ENCODE data around the gene TCF25.

DNA sequence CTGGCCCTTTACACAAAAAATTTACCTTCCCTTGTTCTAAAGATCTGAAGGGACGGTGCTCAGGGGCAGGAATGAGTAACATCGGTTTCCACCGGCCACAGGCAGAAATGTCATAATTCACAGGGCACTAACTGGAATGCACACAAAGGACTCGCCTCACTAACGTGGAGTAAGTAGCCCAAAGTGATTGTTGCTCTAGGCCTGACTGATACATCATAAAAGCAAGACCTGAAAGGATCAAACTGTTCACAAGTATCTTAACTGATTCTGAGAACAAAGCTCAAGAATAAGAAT is 8.9 kb upstream of the TCF25 start:
- TF ChIP-seq, protein P1, sequence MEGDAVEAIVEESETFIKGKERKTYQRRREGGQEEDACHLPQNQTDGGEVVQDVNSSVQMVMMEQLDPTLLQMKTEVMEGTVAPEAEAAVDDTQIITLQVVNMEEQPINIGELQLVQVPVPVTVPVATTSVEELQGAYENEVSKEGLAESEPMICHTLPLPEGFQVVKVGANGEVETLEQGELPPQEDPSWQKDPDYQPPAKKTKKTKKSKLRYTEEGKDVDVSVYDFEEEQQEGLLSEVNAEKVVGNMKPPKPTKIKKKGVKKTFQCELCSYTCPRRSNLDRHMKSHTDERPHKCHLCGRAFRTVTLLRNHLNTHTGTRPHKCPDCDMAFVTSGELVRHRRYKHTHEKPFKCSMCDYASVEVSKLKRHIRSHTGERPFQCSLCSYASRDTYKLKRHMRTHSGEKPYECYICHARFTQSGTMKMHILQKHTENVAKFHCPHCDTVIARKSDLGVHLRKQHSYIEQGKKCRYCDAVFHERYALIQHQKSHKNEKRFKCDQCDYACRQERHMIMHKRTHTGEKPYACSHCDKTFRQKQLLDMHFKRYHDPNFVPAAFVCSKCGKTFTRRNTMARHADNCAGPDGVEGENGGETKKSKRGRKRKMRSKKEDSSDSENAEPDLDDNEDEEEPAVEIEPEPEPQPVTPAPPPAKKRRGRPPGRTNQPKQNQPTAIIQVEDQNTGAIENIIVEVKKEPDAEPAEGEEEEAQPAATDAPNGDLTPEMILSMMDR (IDR thresholded peaks at IDR 0.05 in 8 of 11, conservative IDR thresholded peaks at IDR 0.05 in 3 of 11) = no peak
- no peak for TF ChIP-seq POLR2A (IDR thresholded peaks at IDR 0.05)

All from spleen (tissue), 7 donors.